HCT116 (cell line): ENCODE measurements around the gene S100A3.
"Not testable (repeated sequence)": the region's sequence is repeated elsewhere in the genome, so short reads cannot be mapped to it uniquely, and the experiment has no call there.

Experiments
- EGR1 ChIP-seq: IDR thresholded peaks from 2 replicates; pipeline ENCODE4 v1.6.1; 2012; ENCODE audit warnings: low read depth
- ELF1 ChIP-seq: IDR thresholded peaks from 2 replicates; pipeline ENCODE4 v1.6.1; 2012; ENCODE audit warnings: low read depth, borderline replicate concordance
- EZH2 ChIP-seq: fragments of 200-600 bp; sonication (generic); IDR thresholded peaks from 2 replicates; pipeline ENCODE4 v1.6.1; 2017; ENCODE audit warnings: antibody characterized with exemption, mixed run types
- EZH2phosphoT487 ChIP-seq: fragments of 200-600 bp; IDR thresholded peaks from 2 replicates; pipeline ENCODE4 v1.6.1; 2018; ENCODE audit warnings: antibody characterized with exemption, borderline replicate concordance
- JUND ChIP-seq: IDR thresholded peaks from 2 replicates; pipeline ENCODE4 v1.6.1; 2012
- POLR2A ChIP-seq: IDR thresholded peaks from 2 replicates; pipeline ENCODE4 v1.7.0; 2011; ENCODE audit warnings: borderline replicate concordance; ENCODE audit not compliant: insufficient read depth, insufficient read length; ENCODE audit errors: extremely low read depth
- POLR2AphosphoS5 ChIP-seq: IDR thresholded peaks from 2 replicates; pipeline ENCODE4 v1.6.1; 2011; ENCODE audit warnings: mild to moderate bottlenecking, low read depth, low read length, moderate library complexity
- RAD21 ChIP-seq: IDR thresholded peaks from 2 replicates; pipeline ENCODE4 v1.6.1; 2012; ENCODE audit warnings: low read depth, mild to moderate bottlenecking
- SRF ChIP-seq: IDR thresholded peaks from 2 replicates; pipeline ENCODE4 v1.6.1; 2012; ENCODE audit warnings: low read depth
- YY1 ChIP-seq: IDR thresholded peaks from 2 replicates; pipeline ENCODE4 v1.6.1; 2011; ENCODE audit warnings: low read length, low read depth, moderate library complexity, mild to moderate bottlenecking; ENCODE audit not compliant: insufficient replicate concordance; ENCODE audit errors: extremely low read depth
- ZFX ChIP-seq: fragments of 450-650 bp; IDR thresholded peaks from 2 replicates; pipeline ENCODE4 v1.6.1; 2017
- TF ChIP-seq, protein P1 (sequence below), 3 experiments: fragments of 200-600 bp in 1 of 3; sonication (generic) in 1 of 3; IDR thresholded peaks in 2 of 3; conservative IDR thresholded peaks in 1 of 3; 2 replicates each; pipeline ENCODE4 v1.5.1; 2012 to 2017; ENCODE audit warnings: low read depth in 2 of 3, low read length in 2 of 3, antibody characterized with exemption in 1 of 3, borderline replicate concordance in 1 of 3, control low read depth in 1 of 3, mild to moderate bottlenecking in 1 of 3, mixed read lengths in 1 of 3, mixed run types in 1 of 3, moderate library complexity in 1 of 3; ENCODE audit not compliant: insufficient read depth in 1 of 3
- TF ChIP-seq, protein P2 (sequence below): IDR thresholded peaks from 2 replicates; pipeline ENCODE4 v1.6.1; 2012; ENCODE audit warnings: low read depth
- TF ChIP-seq, protein P3 (sequence below): IDR thresholded peaks from 2 replicates; pipeline ENCODE4 v1.6.1; 2012

DNA sequence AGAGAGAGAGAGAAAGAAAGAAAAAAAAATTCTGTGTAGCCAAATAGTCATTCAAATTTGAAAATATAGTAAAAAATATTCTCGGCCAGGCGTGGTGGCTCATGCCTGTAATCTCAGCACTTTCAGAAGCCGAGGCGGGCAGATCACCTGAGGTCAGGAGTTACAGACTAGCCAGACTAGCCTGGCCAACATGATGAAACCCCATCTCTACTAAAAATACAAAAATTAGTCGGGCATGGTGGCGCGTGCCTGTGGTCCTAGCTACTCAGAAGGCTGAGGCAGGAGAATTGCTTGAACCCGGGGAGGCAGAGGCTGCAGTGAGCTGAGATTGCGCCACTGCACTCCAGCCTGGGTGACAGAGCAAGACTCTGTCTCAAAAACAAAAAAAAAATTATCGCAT lies 39.0 kb upstream of the S100A3 start:
- not testable (repeated sequence) for TF ChIP-seq SRF, POLR2A, POLR2AphosphoS5, EZH2, EGR1, ZFX, RAD21, JUND, ELF1, EZH2phosphoT487, YY1
- TF ChIP-seq, protein P1, sequence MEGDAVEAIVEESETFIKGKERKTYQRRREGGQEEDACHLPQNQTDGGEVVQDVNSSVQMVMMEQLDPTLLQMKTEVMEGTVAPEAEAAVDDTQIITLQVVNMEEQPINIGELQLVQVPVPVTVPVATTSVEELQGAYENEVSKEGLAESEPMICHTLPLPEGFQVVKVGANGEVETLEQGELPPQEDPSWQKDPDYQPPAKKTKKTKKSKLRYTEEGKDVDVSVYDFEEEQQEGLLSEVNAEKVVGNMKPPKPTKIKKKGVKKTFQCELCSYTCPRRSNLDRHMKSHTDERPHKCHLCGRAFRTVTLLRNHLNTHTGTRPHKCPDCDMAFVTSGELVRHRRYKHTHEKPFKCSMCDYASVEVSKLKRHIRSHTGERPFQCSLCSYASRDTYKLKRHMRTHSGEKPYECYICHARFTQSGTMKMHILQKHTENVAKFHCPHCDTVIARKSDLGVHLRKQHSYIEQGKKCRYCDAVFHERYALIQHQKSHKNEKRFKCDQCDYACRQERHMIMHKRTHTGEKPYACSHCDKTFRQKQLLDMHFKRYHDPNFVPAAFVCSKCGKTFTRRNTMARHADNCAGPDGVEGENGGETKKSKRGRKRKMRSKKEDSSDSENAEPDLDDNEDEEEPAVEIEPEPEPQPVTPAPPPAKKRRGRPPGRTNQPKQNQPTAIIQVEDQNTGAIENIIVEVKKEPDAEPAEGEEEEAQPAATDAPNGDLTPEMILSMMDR (IDR thresholded peaks at IDR 0.05 in 2 of 3, conservative IDR thresholded peaks at IDR 0.05 in 1 of 3; ENCODE audit: borderline replicate concordance in 1 of 3, insufficient read depth in 1 of 3, low read depth in 2 of 3, low read length in 2 of 3), result not testable (repeated sequence)
- TF ChIP-seq, protein P2, sequence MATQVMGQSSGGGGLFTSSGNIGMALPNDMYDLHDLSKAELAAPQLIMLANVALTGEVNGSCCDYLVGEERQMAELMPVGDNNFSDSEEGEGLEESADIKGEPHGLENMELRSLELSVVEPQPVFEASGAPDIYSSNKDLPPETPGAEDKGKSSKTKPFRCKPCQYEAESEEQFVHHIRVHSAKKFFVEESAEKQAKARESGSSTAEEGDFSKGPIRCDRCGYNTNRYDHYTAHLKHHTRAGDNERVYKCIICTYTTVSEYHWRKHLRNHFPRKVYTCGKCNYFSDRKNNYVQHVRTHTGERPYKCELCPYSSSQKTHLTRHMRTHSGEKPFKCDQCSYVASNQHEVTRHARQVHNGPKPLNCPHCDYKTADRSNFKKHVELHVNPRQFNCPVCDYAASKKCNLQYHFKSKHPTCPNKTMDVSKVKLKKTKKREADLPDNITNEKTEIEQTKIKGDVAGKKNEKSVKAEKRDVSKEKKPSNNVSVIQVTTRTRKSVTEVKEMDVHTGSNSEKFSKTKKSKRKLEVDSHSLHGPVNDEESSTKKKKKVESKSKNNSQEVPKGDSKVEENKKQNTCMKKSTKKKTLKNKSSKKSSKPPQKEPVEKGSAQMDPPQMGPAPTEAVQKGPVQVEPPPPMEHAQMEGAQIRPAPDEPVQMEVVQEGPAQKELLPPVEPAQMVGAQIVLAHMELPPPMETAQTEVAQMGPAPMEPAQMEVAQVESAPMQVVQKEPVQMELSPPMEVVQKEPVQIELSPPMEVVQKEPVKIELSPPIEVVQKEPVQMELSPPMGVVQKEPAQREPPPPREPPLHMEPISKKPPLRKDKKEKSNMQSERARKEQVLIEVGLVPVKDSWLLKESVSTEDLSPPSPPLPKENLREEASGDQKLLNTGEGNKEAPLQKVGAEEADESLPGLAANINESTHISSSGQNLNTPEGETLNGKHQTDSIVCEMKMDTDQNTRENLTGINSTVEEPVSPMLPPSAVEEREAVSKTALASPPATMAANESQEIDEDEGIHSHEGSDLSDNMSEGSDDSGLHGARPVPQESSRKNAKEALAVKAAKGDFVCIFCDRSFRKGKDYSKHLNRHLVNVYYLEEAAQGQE, result not testable (repeated sequence)
- TF ChIP-seq, protein P3, sequence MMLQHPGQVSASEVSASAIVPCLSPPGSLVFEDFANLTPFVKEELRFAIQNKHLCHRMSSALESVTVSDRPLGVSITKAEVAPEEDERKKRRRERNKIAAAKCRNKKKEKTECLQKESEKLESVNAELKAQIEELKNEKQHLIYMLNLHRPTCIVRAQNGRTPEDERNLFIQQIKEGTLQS, result not testable (repeated sequence)
